DLD1 (cell line): ENCODE measurements around the gene SND1.
"Not testable (repeated sequence)": the region's sequence is repeated elsewhere in the genome, so short reads cannot be mapped to it uniquely, and the experiment has no call there.

Experiments
- in situ Hi-C: cut with HindIII; loops from 2 replicates; pipeline ENCODE4 v1.10.0; 2017; ENCODE audit warnings: low sequenced_read_pairs

The SND1 gene

DNA sequence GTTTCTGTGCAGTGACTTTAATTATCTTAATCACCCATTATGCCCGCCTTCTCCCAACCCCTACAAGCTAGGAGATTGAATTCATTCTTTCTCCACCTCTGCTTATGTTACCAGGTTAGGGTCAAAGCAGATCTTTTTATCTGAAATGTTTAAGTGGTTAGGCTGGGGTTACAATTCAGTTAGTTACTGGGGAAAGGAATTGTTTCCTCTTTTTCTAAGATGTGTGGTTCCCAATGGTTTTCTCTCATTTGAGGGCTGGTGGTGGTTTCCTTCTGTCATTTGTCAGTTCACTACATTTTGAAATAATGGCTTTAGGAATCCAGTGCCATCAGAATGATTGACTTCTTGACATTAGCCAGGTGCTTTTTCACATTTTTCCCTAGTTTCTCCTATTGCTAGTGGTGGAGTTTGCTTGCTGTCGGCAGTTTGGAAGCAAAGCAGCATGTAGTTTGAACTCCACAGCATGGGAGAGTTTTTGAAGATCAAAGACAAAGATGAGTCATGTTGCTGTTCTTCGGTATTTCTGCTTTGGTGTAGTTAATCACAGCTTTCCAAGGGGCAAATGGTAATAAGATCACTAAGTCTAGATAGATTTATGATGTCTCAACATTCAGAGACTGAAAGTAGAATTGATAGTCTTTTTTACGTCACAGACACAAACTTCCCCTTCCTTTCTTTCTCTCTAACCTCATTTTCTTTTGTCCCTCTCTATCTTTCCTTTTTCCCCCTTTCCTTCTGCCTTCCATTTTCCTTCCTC, 168.2 kb downstream of the SND1 start:
- in situ Hi-C loops = no loop called here

DNA sequence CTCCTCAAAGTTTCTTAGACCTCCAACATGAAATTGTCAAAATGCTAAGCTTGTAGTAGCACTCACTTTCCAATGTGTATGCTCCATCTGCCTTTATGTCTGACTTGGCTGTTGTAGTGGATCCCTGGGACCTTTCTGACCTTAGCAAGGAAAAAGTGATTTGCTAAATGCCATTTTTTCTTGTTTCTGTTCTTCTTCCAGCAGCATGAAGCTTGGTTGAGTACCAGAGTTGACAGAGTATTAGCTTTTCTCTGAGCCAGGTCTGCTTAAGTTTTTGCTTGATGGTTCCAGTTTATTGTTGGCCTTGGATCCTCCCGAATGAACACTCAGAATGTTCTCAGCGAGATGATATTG, 168.7 kb downstream of the SND1 start:
- in situ Hi-C loops = no loop called here

DNA sequence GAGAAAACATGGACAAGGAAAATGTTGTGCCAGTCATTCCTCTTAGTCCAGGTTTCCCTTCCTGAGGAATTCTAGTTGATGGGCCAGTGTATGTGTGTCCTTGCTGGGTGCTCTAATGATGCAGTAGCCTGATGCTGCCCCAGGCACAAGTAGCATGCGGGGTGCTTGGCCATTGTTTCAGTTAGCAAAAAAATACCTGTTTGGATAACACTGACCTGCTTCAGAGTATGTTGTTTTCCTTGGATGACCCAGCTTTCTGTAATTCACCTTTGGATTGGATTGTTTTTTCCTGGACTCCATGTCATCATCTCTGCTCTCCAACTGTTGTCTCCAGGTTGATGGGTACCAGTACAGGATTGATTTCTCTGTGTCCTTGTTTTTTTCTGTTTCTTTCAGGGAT, 169.2 kb downstream of the SND1 start:
- in situ Hi-C loops = no loop called here

DNA sequence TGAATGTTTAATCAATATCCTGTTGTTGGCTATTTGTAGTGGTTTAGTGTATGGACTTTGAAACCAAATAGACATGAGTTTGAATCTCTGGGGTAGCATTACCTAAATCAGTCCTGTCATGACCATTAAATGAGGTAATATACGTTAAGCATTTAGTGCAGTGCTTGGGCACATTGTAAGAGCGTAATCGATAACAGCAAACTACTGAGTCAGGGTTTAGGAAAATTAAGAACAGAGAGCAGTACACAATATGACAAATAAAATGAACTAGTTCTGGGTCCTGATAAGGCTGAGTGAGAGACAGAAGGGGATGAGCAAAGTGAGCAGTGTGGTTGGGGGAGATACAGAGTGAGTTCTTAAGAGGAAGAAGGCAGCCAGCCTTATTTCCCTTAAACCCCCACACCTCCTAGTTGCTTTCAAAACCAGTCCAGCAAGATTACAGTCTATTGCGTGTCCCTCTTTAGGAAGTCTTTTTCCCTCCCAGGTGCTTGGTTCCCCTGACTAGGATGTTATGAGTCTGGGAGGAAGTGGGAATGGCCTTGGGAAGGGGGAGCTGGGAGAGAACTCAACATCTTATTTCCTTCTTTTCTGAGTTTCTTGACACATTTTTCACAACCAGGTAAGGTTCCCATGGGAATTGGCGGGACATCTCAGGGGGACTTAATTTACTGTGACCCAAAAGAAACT, 171.0 kb downstream of the SND1 start:
- in situ Hi-C loops = no loop called here

DNA sequence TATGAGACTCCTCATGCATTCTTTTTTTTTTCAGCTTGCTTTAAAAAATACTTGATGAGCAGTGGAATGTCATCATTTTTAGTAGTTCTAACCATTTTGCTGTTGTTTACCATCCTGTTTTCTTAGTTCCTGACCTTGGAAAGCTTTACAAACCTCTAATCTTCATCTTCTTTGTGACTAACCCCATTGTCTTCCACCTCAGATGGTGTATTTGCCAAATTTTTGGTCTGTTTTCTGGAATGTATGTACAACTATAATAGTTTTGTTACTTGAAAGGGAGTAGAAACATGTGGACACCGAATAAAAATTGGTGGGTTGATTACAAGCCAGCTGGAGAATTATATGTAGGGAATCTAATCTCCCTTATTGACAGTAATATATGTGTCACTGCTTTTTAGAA, 172.7 kb downstream of the SND1 start:
- in situ Hi-C loops = no loop called here

DNA sequence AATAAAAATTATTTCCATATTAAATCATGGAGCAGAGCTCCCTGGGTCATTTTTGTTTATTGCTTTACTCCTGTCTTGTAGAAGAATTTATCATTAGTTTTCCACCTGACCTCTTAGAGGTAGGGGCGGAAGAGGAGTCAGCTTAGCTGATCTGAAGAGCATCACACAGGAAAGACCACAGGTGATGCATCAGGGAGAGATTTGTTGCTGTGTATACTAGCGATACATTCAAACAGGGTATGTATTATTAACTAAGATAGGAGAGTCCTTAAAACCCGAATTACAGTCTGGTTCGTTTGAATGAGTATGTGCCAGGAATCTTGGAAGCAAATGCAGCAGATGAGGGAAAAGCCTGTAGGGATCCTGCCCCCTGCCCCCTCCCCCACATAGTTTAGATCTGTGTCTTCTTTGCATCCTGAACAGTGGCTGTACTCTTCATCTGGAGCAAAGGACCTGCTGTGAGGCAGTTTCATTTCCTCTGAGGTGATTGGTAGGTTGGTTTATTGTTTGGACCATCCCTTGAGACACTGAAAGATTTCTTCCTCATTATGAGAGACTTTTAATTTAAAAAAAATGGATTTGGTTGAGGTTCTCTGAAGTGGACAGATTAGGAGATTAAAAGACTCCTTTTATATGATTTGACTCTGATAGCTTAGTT, 177.0 kb downstream of the SND1 start:
- in situ Hi-C loops = no loop called here

DNA sequence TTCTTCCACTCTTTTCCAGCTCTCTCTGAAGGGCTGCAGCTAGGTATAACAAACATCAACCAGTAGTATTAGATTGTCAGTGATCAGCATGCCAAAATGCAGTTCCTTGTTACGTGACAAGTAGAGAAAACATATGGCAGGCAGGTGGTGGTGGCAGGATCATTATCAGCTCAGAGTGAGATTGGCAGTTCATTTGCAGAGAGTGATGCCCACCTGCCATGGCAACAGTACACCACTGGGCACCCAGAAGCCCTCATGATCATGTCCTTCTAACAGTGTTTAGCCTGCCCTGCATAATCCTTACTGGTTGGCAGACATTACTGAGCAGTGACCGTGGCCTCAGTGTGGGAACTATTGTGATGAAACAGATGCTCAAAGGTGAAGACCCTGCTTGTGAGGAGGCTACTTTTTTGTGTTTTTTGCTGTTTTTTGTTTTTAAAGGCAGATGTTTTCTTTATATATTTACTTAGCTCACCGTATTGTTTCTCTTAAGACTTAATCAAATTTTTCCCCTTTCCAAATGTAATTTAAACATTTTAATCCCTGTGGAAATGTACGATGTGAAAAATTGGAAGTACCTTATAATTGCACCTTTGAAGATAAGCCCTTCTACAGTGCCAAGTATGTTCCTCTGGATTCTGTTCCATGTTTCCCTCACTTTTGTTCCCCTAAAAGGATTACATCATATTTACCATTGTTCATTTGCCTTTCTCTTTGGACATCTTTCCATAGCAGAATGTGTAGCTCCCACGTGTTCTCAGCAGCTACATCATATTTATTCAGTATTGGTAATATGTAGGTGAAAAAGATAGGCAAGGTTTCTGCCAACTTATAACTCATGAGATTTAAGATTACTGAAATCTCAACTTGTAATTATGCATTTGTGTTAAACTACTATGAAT, 179.6 kb downstream of the SND1 start:
- in situ Hi-C loops = no loop called here

DNA sequence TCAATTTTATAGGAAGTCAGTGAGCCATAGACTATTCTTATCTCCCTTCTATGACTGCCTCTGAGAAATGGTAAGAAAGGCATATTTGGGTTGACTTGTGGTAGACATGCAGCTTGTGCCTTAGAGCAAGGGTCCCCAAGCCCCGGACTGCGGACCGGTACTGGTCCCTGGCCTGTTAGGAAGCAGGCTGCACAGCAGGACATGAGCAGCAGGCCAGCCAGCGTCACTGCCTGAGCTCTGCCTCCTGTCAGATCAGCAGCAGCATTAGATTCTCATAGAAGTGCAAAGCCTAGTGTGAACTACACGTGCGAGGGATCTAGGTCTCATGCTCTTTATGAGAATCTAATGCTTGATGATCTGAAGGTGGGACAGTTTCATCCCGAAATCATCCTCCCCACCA, 180.6 kb downstream of the SND1 start:
- in situ Hi-C loops = no loop called here

DNA sequence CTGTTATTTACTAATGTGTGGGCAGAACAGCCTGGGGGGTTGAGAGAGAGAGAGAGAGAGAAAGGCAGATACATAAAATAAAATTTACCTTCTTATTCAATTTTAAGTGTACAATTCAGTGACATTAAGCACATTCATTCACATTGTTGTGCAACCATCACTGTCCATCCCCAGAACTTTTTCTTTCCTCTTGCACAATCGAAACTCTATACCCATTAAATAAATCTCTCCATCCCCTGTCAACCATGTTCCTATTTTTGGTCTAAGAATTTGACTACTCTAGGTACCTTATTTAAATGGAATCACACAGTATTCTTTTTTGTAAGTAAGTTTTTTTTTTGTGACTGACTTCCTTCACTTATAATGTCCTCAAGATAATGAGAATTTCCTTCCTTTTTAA, 181.6 kb downstream of the SND1 start:
- in situ Hi-C loops = no loop called here

DNA sequence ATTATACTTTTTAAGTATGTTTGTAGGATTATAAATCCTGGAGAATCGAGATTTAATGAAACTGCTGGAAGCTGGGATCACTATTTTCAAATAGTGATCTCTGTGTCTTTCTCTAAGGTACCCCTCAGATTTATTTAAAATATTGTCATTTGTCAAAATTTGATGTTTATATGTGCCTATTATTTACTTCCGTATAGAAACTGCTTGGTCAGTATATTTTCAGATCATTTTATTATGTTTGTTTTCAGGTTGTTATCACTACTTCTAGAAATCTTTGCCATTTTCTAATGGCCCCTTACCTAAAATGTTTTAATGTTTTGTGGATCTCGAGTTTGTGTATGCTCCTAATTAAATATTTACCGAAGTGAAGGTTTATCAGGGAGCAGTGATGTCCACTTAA, 183.7 kb downstream of the SND1 start:
- in situ Hi-C loops = no loop called here

DNA sequence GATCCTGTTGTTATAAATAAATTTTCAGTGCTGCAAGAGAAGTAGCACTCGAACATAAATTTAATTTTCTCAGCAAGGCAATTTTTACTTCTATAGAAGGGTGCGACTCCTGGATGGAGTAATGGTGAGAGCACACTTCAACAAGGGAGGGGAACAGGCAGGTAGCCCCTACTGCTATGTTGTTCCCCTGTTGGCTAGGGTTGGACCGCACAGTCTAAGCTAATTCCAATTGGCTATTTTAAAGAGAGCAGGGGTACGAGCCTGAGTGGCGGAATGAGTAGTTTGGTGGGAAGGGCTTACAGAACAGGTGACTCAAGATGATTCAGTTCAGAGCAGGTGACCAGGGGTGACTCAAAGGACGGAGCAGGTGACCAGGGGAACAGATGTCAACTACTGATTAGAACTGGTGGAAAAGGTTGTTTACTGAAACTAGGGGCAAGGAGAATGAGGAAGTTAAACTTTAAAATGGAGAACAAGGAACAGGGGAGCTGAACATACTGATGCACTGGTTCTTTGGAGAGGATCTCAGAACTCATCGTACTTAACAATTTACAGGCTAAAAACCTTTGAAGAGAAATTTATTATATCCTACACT, 185.9 kb downstream of the SND1 start:
- in situ Hi-C loops = not testable (repeated sequence)

DNA sequence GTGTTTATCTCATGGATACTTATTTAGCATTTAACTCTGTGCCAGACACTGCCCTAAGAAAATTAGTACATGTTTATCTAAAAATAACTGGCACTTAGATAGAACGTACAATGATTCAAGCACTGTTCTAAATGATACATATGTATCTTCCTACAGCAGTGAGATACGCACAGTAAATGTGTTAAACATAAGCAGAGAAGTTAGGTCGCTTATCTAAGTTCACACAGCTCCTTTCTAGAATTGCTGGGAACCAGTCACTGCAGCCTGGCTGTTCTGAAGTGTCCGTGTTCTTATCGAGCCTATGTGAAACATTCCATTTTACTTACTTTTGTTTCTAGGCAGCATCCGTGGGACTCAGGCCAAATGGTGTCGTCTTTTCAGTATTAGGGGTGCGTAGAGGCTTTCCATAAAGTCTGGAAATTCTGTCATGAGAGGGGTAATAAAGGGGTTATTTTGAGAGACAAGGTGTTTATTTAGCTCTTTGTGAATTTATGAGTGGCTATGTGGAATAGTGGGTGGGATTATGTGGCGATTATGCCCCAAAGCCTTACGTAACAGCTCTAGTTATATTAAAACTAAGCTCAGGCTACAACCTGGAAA, 186.9 kb downstream of the SND1 start:
- in situ Hi-C loops = no loop called here

DNA sequence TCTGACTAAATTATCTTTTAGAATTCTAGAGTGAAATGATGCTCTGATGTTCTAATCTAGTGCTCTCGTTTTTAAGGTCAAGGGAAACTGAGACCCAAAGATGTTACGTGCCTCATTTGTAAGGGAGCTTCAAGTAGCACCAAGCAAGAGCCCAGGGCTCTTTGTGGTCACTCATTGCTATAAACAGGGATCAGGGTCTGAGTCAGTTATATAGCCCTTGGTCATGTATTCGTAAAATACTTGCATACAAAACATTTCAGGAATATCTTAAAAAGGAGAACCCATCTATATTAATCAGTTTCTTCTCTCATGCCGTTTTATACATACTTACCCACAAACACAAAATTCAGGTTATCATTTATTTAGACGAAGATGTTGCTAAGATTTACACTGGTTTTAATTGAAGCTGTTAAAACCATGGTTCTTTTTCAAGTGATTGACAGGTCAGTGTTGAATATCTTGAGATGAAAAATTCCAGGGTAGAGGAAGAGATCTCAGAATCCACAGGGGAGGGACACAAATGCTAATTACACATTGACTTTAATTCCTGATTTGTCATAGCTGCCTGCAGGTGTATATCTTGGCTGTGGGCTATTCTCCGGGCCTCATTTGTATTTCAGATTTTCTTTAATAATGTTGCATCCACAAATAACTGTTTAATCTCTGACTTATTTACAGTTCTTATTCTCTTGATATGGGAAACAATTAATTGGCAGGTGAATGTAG, 188.4 kb downstream of the SND1 start:
- in situ Hi-C loops = no loop called here

DNA sequence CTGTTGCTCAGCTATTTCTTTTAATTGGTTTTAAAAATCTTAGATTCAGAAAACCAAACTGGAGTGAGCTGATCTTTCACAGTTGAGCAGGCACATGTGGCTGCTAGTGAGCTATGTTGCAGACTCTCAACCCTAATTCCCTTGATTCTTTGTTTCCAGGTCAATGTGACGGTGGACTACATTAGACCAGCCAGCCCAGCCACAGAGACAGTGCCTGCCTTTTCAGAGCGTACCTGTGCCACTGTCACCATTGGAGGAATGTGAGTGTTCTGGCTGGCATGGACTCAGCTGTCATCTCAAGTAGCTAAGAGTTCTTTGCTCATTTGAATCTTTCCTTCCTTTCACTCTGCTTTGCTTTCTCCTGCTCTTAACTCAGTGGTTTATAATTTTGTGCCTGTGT, 192.2 kb downstream of the SND1 start:
- in situ Hi-C loops = no loop called here

DNA sequence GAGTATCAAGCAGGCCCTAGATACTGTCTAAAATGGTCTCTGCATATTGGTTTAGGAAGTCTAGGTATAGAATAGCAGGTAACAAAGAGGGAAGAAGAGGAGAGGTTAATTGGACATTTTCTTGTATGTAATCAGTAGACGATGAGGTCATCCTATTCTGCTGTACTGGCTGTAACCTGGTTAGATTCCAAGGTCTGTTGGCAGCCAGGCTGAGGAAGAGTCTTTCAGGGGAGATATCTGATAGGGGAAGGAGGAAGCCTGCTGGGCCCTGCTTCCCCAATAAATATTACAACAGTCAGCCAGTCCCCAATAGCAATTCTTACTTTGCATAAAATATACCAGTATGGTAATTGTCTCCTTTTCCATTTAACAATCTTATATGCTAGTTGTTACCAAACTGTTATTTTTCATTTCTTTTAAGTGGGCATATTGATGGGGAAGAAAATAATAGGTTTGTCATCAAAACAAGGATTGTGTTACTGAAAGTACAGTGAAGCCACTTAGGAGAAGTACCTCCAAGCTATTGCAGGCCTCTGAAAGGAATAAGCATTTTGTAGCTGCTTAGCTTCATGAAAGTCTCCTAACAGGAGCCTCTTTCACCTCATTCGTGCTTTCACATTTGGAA, 192.8 kb downstream of the SND1 start:
- in situ Hi-C loops = no loop called here

DNA sequence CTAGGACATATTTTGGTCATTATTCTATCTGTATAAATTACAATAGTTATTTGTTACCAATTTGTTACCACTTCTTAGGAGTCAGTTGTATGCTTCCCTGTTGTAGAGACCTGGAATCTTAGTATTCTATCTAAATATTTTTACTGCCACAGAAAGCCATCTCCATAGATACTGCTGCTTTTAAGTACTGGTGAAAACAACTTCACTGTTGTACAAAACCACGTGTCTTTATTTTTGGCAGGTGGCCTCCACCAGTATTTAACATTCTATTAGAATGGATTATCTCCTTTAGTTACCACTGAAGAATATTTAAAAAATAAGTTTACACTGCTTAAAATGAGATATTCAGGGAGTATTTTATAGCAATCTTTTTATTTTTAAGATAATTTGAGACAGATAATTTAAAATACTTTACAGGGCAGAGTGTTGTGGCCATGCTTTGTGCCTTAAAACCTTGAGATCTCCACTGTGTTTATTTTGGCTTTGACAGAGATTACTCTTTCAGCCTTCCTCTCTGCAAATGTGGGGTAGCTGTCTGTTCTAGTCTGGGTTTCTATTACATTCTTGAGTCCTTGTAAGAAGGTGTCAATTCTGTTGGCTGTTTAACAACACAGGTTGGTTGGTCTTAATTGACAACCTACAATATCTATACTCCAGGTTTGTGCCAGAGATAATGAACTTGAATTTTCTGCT, 193.7 kb downstream of the SND1 start:
- in situ Hi-C loops = no loop called here

DNA sequence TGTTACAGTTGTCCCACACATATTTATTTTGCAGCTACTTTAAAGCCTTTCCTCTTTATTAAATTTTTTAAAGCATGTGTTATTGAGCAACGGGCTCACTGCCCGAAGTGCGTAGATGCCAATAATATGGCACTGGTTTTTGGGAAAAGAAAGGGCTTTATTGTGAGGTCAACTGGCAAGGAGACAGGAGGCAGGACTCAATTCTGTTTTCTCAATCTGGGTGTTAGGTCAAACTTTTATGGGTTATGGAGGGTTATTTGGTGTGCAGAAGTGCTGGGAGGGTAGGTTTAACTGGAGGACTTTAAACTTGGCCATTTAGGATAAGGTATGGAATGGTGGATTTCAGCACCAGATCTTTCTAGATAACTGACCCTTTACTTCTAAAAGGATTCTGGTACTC, 195.6 kb downstream of the SND1 start:
- in situ Hi-C loops = no loop called here

DNA sequence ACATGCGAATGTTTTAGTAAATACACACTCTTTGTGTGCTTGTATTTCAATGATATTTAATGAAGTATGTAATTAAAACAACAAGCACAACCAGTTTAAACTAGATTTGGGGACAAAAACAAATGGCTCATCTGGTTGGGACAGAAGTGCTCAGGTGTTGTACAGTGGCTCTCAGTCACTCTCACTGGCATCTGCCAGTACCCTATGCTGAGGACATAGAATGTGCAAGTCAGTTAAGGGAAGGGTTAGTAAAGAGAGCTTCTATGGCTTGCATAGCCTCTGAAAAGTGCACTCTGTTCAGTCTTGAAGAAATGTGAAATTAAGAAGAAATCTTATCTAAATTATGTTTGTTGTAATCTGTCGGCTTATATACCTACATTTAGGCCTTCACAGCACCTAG, 196.2 kb downstream of the SND1 start:
- in situ Hi-C loops = no loop called here

DNA sequence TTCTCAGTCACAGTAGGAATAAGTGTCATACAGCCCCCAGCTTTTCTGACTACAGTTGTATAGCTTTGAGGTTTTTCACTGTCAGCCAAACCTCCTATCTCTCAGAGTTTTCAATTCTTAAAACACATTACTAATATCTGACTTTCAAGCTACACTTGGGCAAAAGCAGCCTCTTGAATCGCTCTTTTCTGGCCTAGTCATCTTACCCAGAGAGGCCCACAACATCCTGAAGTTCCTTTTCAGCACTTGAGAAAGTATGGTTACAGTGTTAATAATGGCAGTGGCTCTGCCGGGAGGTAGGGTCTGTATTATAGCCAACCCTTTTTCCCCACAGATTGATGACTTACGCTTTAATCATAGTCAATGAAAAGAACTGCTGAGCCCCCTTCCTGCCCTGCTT, 198.2 kb downstream of the SND1 start:
- in situ Hi-C loops = no loop called here
